HL-60 (cell line): ENCODE data around the gene SLC25A41.
A peak's percentile ranks its signal among the peaks of the same experiment; 100 is the strongest.

ENCODE experiments used
- DNase-seq, 2 experiments: peaks; one replicate each; pipeline ENCODE4 v3.0.0-alpha.2; 2010 to 2020; ENCODE audit warnings: low read depth in 1 of 2, low spot score in 1 of 2
- H3K27ac ChIP-seq: fragments of 250-450 bp; sonication (Bioruptor Pico); replicated peaks from 2 replicates; pipeline ENCODE4 v1.5.1; 2020; ENCODE audit warnings: mild to moderate bottlenecking, moderate library complexity
- H3K27me3 ChIP-seq: fragments of 250-450 bp; sonication (Bioruptor Pico); 2 replicates; pipeline ENCODE4 v1.5.1; 2021; ENCODE audit warnings: mild to moderate bottlenecking, moderate library complexity; ENCODE audit not compliant: insufficient read depth, poor library complexity, severe bottlenecking
- H3K4me3 ChIP-seq: replicated peaks from 2 replicates; pipeline ENCODE4 v1.5.1; 2011; ENCODE audit warnings: mild to moderate bottlenecking, control low read depth, low read length; ENCODE audit not compliant: insufficient read depth
- GABPA ChIP-seq: IDR thresholded peaks from 2 replicates; pipeline ENCODE4 v1.6.1; 2012; ENCODE audit warnings: low read depth
- POLR2AphosphoS5 ChIP-seq: IDR thresholded peaks from 2 replicates; pipeline ENCODE4 v1.6.1; 2012; ENCODE audit warnings: low read depth
- SPI1 ChIP-seq: IDR thresholded peaks from 2 replicates; pipeline ENCODE4 v1.6.1; 2012; ENCODE audit warnings: low read depth, mild to moderate bottlenecking, borderline replicate concordance
- TF ChIP-seq, protein P1 (sequence below): IDR thresholded peaks from 2 replicates; pipeline ENCODE4 v1.6.1; 2012; ENCODE audit warnings: low read depth; ENCODE audit not compliant: insufficient replicate concordance
- TF ChIP-seq, protein P2 (sequence below): IDR thresholded peaks from one replicate; pipeline ENCODE4 v1.5.1; 2011; ENCODE audit warnings: low read length, control low read depth, inconsistent platforms; ENCODE audit not compliant: insufficient read depth

The SLC25A41 gene

DNA sequence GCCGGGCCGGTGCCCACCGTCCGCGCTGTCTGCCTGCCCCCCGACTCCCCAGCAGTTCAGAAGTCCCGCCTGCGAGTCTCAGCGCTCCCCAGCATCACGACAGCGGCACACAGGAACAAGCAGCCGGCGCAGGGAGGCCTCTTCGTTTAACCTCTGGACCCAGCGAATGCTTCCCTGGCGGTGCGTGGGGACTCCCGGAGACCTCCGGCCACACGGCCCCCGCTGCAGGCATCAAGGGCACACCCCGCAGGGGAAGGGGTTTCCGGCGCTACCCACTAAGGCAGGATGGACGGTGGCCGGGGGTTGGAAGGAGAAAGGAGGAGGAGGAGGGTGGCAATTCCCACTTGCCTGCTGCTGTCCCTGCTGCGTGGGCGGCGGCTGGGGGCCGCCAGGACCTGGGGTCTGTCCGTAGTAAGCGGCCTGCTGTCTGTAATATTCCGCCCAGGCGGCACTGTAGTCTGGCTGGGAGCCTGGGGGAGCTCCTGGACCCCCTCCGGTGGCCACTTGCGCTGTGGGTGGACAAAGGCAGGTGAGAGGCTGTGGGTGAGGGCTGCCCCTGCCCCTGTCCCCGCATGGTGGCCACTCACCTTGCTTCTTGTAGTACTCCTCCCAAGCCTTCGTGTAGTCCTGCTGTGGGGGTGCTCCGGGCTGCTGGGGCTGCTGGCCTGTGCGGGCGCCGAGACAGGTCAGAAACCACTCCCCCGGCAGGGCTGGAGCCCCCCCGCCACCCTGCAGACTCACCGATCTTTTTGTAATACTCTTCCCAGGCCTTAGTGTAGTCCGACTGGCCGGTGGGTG, 18.6 kb downstream of the SLC25A41 start:
- Histone ChIP-seq H3K4me3 (no peak overlapping the region), H3K27me3 (no peaks in the 10 kb centered on the region), H3K27ac (no peak overlapping the region)
- TF ChIP-seq POLR2AphosphoS5 (no peak), SPI1 (no peak), GABPA (no peak)
- TF ChIP-seq, protein P1, sequence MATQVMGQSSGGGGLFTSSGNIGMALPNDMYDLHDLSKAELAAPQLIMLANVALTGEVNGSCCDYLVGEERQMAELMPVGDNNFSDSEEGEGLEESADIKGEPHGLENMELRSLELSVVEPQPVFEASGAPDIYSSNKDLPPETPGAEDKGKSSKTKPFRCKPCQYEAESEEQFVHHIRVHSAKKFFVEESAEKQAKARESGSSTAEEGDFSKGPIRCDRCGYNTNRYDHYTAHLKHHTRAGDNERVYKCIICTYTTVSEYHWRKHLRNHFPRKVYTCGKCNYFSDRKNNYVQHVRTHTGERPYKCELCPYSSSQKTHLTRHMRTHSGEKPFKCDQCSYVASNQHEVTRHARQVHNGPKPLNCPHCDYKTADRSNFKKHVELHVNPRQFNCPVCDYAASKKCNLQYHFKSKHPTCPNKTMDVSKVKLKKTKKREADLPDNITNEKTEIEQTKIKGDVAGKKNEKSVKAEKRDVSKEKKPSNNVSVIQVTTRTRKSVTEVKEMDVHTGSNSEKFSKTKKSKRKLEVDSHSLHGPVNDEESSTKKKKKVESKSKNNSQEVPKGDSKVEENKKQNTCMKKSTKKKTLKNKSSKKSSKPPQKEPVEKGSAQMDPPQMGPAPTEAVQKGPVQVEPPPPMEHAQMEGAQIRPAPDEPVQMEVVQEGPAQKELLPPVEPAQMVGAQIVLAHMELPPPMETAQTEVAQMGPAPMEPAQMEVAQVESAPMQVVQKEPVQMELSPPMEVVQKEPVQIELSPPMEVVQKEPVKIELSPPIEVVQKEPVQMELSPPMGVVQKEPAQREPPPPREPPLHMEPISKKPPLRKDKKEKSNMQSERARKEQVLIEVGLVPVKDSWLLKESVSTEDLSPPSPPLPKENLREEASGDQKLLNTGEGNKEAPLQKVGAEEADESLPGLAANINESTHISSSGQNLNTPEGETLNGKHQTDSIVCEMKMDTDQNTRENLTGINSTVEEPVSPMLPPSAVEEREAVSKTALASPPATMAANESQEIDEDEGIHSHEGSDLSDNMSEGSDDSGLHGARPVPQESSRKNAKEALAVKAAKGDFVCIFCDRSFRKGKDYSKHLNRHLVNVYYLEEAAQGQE: no peak
- no peak for DNase-seq

DNA sequence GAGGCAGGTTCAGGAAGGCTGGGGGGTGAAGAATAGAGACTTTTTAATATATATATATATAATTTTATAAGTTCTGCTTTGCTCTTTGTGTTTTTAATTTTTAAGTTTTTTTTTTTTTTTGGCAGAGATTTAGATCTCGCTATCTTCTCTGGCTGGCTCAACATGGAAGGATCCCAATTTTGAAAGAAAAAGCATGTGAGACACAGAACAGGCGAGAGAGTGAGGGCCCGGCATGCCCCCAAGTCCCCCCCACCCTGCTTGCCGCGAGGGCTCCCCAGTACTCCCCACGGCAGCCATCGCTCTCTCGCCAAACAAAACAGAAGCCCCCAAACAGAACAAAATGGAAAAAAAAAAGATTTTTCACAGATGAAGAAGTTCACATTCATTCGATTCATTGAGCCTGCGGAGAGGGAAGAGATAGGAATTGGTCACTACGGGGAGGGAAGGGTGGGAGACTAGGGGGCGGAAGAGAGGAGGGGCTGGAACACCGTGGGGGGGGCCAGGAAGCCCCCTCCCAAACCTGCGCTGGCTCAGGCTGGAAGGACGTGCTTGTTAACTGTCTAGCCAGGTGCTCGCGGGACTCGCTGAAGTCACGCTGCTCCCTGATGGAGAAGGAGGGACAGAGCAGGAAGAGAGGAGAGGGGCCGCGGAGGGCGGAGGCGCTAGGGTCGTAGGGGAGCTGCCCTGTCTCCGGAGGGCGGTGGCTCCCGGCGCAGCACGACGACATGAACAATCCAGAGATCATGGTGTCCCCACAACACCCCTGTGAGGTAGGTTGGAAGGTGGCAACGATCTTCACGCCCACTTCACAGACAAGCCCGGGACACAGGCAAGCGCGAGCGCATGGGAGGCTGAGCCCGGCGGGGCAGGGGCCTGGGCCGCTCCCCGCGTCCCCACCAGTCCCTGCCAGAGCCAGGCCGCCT, 19.6 kb downstream of the SLC25A41 start:
- no peak for TF ChIP-seq SPI1
- no peak for TF ChIP-seq GABPA
- TF ChIP-seq, protein P2, sequence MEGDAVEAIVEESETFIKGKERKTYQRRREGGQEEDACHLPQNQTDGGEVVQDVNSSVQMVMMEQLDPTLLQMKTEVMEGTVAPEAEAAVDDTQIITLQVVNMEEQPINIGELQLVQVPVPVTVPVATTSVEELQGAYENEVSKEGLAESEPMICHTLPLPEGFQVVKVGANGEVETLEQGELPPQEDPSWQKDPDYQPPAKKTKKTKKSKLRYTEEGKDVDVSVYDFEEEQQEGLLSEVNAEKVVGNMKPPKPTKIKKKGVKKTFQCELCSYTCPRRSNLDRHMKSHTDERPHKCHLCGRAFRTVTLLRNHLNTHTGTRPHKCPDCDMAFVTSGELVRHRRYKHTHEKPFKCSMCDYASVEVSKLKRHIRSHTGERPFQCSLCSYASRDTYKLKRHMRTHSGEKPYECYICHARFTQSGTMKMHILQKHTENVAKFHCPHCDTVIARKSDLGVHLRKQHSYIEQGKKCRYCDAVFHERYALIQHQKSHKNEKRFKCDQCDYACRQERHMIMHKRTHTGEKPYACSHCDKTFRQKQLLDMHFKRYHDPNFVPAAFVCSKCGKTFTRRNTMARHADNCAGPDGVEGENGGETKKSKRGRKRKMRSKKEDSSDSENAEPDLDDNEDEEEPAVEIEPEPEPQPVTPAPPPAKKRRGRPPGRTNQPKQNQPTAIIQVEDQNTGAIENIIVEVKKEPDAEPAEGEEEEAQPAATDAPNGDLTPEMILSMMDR: no peak
- TF ChIP-seq, protein P1: no peak
- H3K4me3 ChIP-seq: no peak overlapping the region
- H3K27ac ChIP-seq: no peak overlapping the region
- H3K27me3 ChIP-seq: no peaks in the 10 kb centered on the region
- no peak for DNase-seq

DNA sequence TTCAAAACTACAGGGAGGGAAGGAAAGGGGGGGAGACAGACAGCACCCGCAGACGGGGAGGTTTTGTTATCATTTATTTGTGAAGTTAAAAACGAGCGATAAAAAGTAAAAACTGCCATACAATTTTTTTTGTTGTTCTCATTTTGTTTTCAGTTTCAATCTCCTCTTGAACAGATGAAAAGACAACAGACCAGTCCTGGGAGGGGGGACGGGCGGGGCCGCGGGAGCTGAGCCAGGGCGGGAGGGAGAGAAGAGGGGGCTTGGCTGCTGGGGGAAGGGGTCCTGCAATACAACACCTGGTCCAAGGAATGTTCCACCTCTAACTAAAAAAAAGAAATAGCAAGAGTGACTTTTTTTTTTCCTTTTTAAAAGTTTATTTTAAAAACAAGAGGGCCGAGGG, 20.3 kb downstream of the SLC25A41 start:
- TF ChIP-seq SPI1 (no peak), POLR2AphosphoS5 (no peak)
- no peak overlapping the region for H3K4me3 ChIP-seq
- no peak for DNase-seq
- no peaks in the 10 kb centered on the region for H3K27me3 ChIP-seq
- no peak overlapping the region for H3K27ac ChIP-seq

DNA sequence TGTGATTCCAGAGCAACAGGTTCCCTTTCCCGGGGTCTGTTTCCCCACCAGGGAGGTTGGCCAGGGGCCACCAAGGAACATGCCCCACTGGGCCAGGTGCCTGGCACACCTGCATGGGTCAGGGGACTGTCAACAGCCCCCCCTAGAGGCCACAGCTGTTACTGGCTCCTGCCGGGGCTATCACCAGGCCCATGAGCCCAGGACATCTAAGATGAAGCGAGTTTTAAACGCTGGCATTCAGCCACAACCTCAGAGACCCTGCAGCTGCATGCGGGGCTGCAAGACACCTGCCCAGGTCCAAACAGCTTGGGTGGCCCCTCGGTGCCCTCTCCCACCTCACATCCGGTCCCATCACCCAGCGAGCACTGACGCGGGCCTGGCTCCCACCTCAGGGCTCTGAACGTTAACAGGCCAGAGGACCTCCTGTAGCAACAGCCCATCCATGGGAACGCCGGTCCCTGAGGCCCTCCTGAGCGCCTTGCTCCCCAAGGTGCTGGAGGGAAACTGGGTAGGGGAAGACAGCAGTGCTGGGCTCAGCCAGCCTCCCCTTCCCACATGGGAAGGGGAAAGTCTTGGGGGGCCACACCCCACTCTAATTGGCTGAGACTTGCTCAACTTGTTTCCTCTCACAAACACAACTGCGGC, 21.0 kb downstream of the SLC25A41 start:
- no peak overlapping the region for H3K27ac ChIP-seq
- no peak overlapping the region for H3K4me3 ChIP-seq
- DNase-seq: peak in 1 of 2 experiments; percentile 22
- TF ChIP-seq, protein P1: no peak
- TF ChIP-seq SPI1 (no peak), POLR2AphosphoS5 (peak; percentile 71; the same call in 1 of the 2 replicates)
- TF ChIP-seq, protein P2: peak; percentile 43
- H3K27me3 ChIP-seq: no peaks in the 10 kb centered on the region
